A549 (cell line): ENCODE measurements around the gene BANF2. TPM values are rescaled to one million over a fixed set of nuclear protein-coding genes. Genes with fewer than 3 reads are reported as not detected.

ENCODE experiments used
- ATAC-seq, 2 experiments: fragments of 200-7000 bp in 1 of 2; fragments of >200 bp in 1 of 2; cut with Nextera tagmentation in 1 of 2; cut with Tn5 transposase in 1 of 2; 3 replicates each; pipeline versions ENCODE4 v1.8.0 to v1.9.1; 2018 to 2020; ENCODE audit warnings: mild to moderate bottlenecking in 1 of 2, moderate library complexity in 1 of 2
- CTCF ChIA-PET: fragments of 300-600 bp; sonication (Branson Sonifier 250); formaldehyde crosslinking; extraction: SDS; loops from one replicate; lab custom pipeline; 2021; ENCODE audit warnings: antibody characterized with exemption, inconsistent platforms; lab: Yijun Ruan, JAX
- POLR2A ChIA-PET: fragments of 350-600 bp; formaldehyde crosslinking; extraction: SDS; loops from one replicate; lab custom pipeline; 2021; ENCODE audit warnings: antibody characterized with exemption, inconsistent platforms; lab: Yijun Ruan, JAX
- DNase-seq, 2 experiments: peaks; one replicate each; pipeline versions ENCODE4 v3.0.0 to v3.0.0-alpha.2; 2011 to 2016; ENCODE audit warnings: low read depth in 1 of 2, low spot score in 1 of 2
- FAIRE-seq: peaks from 2 replicates; lab custom pipeline; 2011; peaks lifted over from hg19 to GRCh38; lab: Jason Lieb, UNC
- H3K27ac ChIP-seq, 2 experiments: fragments of >200 bp; sonication (Bioruptor Twin); formaldehyde crosslinking; 3 replicates each; pipeline ENCODE4 v1.5.1; 2016 to 2017
- H3K4me1 ChIP-seq: fragments of >200 bp; sonication (Bioruptor Twin); formaldehyde crosslinking; 3 replicates; pipeline ENCODE4 v1.6.1; 2016
- H3K4me2 ChIP-seq: fragments of >200 bp; sonication (Bioruptor Twin); formaldehyde crosslinking; 3 replicates; pipeline ENCODE4 v1.6.1; 2016
- H3K4me3 ChIP-seq: fragments of >200 bp; sonication (Bioruptor Twin); formaldehyde crosslinking; 3 replicates; pipeline ENCODE4 v1.5.1; 2016
- H3K9me3 ChIP-seq: fragments of >200 bp; sonication (Bioruptor Twin); formaldehyde crosslinking; 3 replicates; pipeline ENCODE4 v1.6.1; 2016
- CBX2 ChIP-seq: fragments of 200-600 bp; sonication (generic); IDR thresholded peaks from 2 replicates; pipeline ENCODE4 v1.6.1; 2016; ENCODE audit warnings: low read depth, mild to moderate bottlenecking, borderline replicate concordance
- CEBPB ChIP-seq, 2 experiments: fragments of >200 bp in 1 of 2; sonication (Bioruptor Twin) in 1 of 2; formaldehyde crosslinking in 1 of 2; IDR thresholded peaks; 2 replicates each; pipeline ENCODE4 v1.6.1; 2012 to 2016
- CTCF ChIP-seq: fragments of >200 bp; sonication (Bioruptor Twin); formaldehyde crosslinking; IDR thresholded peaks from 3 replicates; pipeline ENCODE4 v1.5.1; 2016
- E2F6 ChIP-seq: IDR thresholded peaks from 2 replicates; pipeline ENCODE4 v1.6.1; 2012; ENCODE audit warnings: low read depth, borderline replicate concordance
- HMGXB4 ChIP-seq: fragments of 250-450 bp; sonication (Bioruptor Pico); IDR thresholded peaks from 2 replicates; pipeline ENCODE4 v1.5.0; 2021; ENCODE audit warnings: mild to moderate bottlenecking, moderate library complexity, borderline replicate concordance
- HOXB5 ChIP-seq: fragments of 250-450 bp; sonication (Bioruptor Pico); IDR thresholded peaks from 2 replicates; pipeline ENCODE4 v1.5.0; 2020; ENCODE audit warnings: mild to moderate bottlenecking, moderate library complexity
- MAFK ChIP-seq: fragments of 450-650 bp; IDR thresholded peaks from 2 replicates; pipeline ENCODE4 v1.6.1; 2014; ENCODE audit not compliant: partially characterized antibody
- NPAS2 ChIP-seq: fragments of 250-450 bp; sonication (Bioruptor Pico); IDR thresholded peaks from 2 replicates; pipeline ENCODE4 v1.8.0; 2022; ENCODE audit warnings: mild to moderate bottlenecking, moderate library complexity, borderline replicate concordance
- PHF8 ChIP-seq: fragments of 200-600 bp; sonication (generic); IDR thresholded peaks from 2 replicates; pipeline ENCODE4 v1.6.1; 2016; ENCODE audit warnings: low read depth, mild to moderate bottlenecking, antibody characterized with exemption, moderate library complexity, borderline replicate concordance
- POLR2A ChIP-seq: IDR thresholded peaks from 2 replicates; pipeline ENCODE4 v1.6.1; 2012; ENCODE audit warnings: mild to moderate bottlenecking, low read length
- RARB ChIP-seq: fragments of 250-450 bp; sonication (Bioruptor Pico); IDR thresholded peaks from 2 replicates; pipeline ENCODE4 v1.8.0; 2021; ENCODE audit warnings: mild to moderate bottlenecking, moderate library complexity
- SMC3 ChIP-seq: fragments of >200 bp; sonication (Bioruptor Twin); formaldehyde crosslinking; IDR thresholded peaks from 3 replicates; pipeline ENCODE4 v1.6.1; 2018; ENCODE audit warnings: inconsistent platforms
- TFCP2L1 ChIP-seq: fragments of 250-450 bp; sonication (Bioruptor Pico); IDR thresholded peaks from 2 replicates; pipeline ENCODE4 v1.5.0; 2021; ENCODE audit warnings: mild to moderate bottlenecking
- ZC3H11A ChIP-seq: fragments of 450-650 bp; IDR thresholded peaks from 2 replicates; pipeline ENCODE4 v1.6.1; 2014; ENCODE audit warnings: antibody characterized with exemption, mild to moderate bottlenecking
- WGBS: methylation state at CpG from one replicate; pipeline ENCODE4 v1.1.6; 2017; ENCODE audit errors: missing lambda C conversion rate; 5-methylcytosine and 5-hydroxymethylcytosine counted together
- polyA plus RNA-seq, 4 experiments: library from polyadenylated mRNA; depleted of rRNA in 3 of 4; stranded (reverse); fragments of >200 nt; fragmentation: RNase III in 1 of 4; extraction: RNeasy Plus Mini Kit Qiagen cat#74134 plus additional on column Dnase treatment in 1 of 4; gene quantifications; 2 replicates in 3 of 4; 3 replicates in 1 of 4; pipeline ENCODE4 v1.2.3, GENCODE V29; 2011 to 2017

BANF2 gene
- polyA plus RNA-seq, 2 of the 4 experiments (the other 2 are of a cell fraction) = not detected

- TF ChIP-seq CTCF = peak; percentile 89
- TF ChIP-seq HMGXB4 (CRISPR knock-in tag) = peak; percentile 31; the same call in 1 of the 2 replicates
- peak; percentile 41 for TF ChIP-seq SMC3
- TF ChIP-seq PHF8 = peak; percentile 54; the same call in 1 of the 2 replicates
- peak; percentile 42 for TF ChIP-seq TFCP2L1 (CRISPR knock-in tag)
- no peak for TF ChIP-seq CBX2
- peak; percentile 98 for TF ChIP-seq POLR2A
Observed at GRCh38 chr20:17682103-17682888, 17.5 kb upstream of the BANF2 start, which contains the start of gene RRBP1 (continued).

GRCh38 chr20:17682889-17683198 lies 16.9 kb upstream of the BANF2 start:
- WGBS = 58% methylated on average over 10 of the region's 10 CpGs
- peak overlapping the region; percentile 96 for H3K4me3 ChIP-seq
- no peak for FAIRE-seq
- peak overlapping the region; percentile 70 to 87 for H3K27ac ChIP-seq
- H3K9me3 ChIP-seq = peaks cover 22% of the 10 kb centered on the region
- no peak for DNase-seq
- H3K4me2 ChIP-seq = peak overlapping the region; percentile 72
- peaks cover 36% of the 10 kb centered on the region for H3K4me1 ChIP-seq
- no peak for ATAC-seq
- CTCF ChIA-PET = interaction anchor here (0.7 to 5.9 kb wide), 49 partner anchors 9 to 556 kb away, joined by 3 to 58 read pairs (median 4); partner anchors contain the start of genes BANF2 and BFSP1
- POLR2A ChIA-PET = interaction anchor here (0.5 to 2.0 kb wide), 17 partner anchors 9 to 606 kb away, joined by 3 to 13 read pairs (median 5); partner anchors contain the start of genes BFSP1, DSTN, MGME1 and SNX5
- no peak for TF ChIP-seq CTCF
- peak; percentile 2; the same call in 1 of the 2 replicates for TF ChIP-seq ZC3H11A
- no peak for TF ChIP-seq E2F6
- TF ChIP-seq CEBPB (IDR thresholded peaks at IDR 0.05) = no peak
- no peak for TF ChIP-seq NPAS2 (CRISPR knock-in tag)

GRCh38 chr20:17683218-17684076 lies 16.3 kb upstream of the BANF2 start:
- no peak overlapping the region; the same call in 2 of the 3 replicates for H3K4me3 ChIP-seq
- no peak overlapping the region for H3K27ac ChIP-seq
- H3K9me3 ChIP-seq = peaks cover 24% of the 10 kb centered on the region
- H3K4me1 ChIP-seq = peaks cover 34% of the 10 kb centered on the region
- TF ChIP-seq RARB (CRISPR knock-in tag) (no peak), HOXB5 (no peak), SMC3 (no peak), MAFK (peak; percentile 62)
- ChIA-PET POLR2A (interaction anchor here (0.6 to 2.0 kb wide), 10 partner anchors 8 to 605 kb away, joined by 3 to 13 read pairs (median 6); partner anchors contain the start of genes BFSP1, DSTN, MGME1 and SNX5), CTCF (interaction anchor here (1.0 to 5.9 kb wide), 36 partner anchors 8 to 313 kb away, joined by 3 to 58 read pairs (median 6); partner anchors contain the start of genes BANF2 and BFSP1)
- 38% methylated on average over 10 of the region's 10 CpGs for WGBS
- FAIRE-seq (no peak), ATAC-seq (no peak), DNase-seq (no peak)
- H3K4me2 ChIP-seq = peak overlapping the region; percentile 72
